ENCODE results near the gene CENPM. TPM values are rescaled to one million over a fixed set of nuclear protein-coding genes. Genes with fewer than 3 reads are reported as not detected.

The CENPM gene, protein sequence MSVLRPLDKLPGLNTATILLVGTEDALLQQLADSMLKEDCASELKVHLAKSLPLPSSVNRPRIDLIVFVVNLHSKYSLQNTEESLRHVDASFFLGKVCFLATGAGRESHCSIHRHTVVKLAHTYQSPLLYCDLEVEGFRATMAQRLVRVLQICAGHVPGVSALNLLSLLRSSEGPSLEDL
- 11.9 TPM for total RNA-seq

DNA sequence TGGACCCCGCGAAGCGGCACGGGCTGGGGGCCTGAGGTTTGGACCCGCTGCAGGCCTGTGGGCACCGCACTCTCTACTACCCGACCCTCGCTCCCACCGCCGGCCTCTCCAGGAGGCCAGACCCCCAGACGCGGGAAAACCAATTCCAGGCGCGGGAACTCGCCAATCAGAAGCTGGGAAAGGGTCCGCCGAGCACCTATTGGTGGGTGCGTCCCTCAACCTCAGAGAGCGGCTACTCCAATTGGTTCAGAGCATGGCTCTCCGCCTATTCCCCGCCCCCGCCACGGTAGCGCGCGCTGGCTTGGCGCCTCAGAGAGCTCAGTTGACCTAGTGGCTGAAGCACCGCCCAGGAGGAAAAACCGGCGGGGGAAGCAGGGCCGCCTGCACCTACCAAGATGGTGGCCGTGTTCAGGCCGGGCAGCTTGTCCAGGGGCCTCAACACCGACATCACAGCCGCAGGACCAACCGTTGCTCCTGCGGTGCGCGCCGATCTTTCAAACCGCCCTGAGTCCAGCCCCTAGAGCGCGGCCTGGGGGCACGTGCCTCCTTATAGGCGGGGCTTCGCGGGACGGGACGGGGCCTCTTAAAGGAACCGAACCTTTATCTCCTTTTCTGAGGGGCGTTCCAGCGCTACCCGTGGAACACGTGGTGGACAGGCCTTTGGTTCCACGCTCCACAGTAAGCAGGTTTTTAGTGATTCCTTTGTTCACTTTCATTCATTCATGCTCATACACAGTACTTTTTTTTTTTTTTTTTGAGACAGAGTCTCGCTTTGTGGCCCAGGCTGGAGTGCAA is at the start of gene CENPM:
CENPM (minus strand) TSS at position 524 of the 795 bp plus-strand sequence; CDS start at position 448, 76 bp downstream.
- Histone ChIP-seq H3K4me1 (ENCODE audit: insufficient read depth, low read length) (peaks cover 22% of the 10 kb centered on the region), H3K9me3 (ENCODE audit: low read depth, low read length) (no peaks in the 10 kb centered on the region), H3K4me3 (ENCODE audit: low read length) (peak within 1 kb of the TSS; percentile 63), H3K27me3 (ENCODE audit: insufficient read depth, low read length) (no peaks in the 10 kb centered on the region)

DNA sequence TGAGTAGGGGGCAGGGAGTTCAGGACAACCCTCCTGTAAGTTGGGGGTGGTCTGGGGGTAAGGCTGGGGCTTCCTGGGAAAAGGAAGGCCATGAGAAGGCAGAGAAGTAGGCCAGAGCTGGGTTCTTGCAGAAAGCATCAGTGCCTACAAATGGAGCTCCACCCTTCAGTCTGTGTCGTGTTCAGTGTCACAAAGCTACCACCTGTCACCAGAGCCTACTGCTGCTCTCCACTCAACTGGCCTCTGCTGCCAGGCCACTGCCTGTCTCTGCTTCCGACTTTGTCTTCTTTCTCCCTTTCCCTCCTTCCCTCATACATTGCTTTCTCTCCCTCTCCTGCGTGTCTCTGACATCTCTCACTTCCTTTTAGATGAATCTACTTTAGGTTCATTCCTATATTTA is 48.3 kb upstream of the CENPM start:
- no peaks in the 10 kb centered on the region for H3K9me3 ChIP-seq (ENCODE audit: low read depth, low read length)
- H3K27me3 ChIP-seq (ENCODE audit: insufficient read depth, low read length), result no peaks in the 10 kb centered on the region
- no peak overlapping the region for H3K4me3 ChIP-seq (ENCODE audit: low read length)
- H3K4me1 ChIP-seq (ENCODE audit: insufficient read depth, low read length), result peaks cover 19% of the 10 kb centered on the region

DNA sequence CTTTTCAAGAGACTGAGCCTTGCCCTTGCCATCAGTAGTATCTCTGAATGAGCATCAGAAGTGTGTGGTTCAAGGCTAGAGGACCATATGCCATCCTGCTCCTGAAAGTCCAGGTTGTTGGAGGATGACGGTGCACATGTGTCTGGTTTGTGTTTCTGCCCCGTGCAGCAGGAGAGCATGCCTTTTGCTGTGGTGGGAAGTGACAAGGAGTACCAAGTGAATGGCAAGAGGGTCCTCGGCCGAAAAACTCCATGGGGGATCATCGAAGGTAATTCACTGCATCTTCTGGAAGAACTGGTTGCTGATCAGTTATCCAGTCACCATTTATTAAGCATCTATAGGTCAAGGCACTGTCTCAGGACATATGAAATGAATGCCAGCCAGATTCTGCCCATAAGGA is 45.5 kb upstream of the CENPM start:
- Histone ChIP-seq H3K27me3 (ENCODE audit: insufficient read depth, low read length) (no peaks in the 10 kb centered on the region), H3K4me1 (ENCODE audit: insufficient read depth, low read length) (no peaks in the 10 kb centered on the region), H3K4me3 (ENCODE audit: low read length) (no peak overlapping the region), H3K9me3 (ENCODE audit: low read depth, low read length) (no peaks in the 10 kb centered on the region)

DNA sequence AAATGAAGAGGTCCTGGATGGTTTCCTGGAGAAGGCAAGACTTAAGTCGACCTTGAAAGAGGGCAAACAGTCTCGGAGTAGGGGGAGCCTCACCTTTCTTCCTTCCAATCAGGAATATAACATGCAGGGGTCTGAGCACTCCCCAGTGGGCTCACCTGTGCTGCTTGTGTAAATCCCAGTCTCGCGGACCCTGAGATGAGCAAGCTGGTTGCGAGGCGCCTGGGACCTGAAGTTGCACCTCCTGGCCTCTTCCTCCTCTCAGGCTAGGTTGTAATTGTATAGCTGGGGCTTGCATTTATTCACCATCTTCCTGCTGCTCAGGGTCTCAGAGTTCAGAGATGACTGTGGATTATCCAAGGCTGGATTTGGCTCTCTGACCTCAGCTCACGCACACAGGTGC is 44.2 kb upstream of the CENPM start:
- Histone ChIP-seq H3K4me3 (ENCODE audit: low read length) (no peak overlapping the region), H3K27me3 (ENCODE audit: insufficient read depth, low read length) (no peaks in the 10 kb centered on the region), H3K4me1 (ENCODE audit: insufficient read depth, low read length) (no peaks in the 10 kb centered on the region), H3K9me3 (ENCODE audit: low read depth, low read length) (no peaks in the 10 kb centered on the region)

DNA sequence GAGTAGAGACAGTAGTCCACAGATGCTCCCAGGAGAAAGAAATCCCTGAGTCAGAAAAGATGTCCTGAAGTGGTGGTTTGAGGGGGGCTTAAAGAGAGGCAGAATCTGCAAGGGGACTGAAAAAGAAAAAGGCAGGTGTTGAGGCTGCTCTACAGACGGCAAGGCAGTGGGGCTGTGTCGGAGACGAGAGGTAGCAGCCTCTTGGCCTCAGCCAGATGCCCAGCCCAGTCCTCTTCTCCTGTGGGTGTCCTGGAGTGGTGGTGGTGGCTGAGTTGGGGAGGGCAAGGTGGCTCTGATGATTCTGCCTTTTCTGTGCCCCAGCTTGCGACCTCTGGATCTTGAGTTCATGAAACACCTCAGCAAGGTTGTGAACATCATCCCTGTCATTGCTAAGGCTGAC is 42.3 kb upstream of the CENPM start:
- Histone ChIP-seq H3K27me3 (ENCODE audit: insufficient read depth, low read length) (no peaks in the 10 kb centered on the region), H3K4me1 (ENCODE audit: insufficient read depth, low read length) (no peaks in the 10 kb centered on the region), H3K4me3 (ENCODE audit: low read length) (no peak overlapping the region), H3K9me3 (ENCODE audit: low read depth, low read length) (no peaks in the 10 kb centered on the region)

DNA sequence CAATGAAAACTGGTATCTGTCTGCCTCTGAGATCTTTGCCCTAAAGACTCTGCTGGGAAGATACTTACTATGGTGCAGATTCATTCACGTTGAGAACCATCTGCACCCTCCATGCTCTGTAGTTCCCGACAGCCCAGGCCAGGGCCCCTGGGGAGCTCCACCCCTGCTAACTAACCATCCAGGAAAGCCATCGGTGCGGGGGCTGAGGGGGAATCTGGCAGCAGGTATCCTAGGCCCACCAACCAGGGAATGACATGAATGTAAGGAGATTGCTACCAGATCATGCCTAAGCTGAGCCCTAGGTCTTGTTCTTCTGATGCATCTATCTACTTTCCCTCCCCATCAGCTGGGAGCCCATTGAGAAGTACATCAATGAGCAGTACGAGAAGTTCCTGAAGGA is 40.3 kb upstream of the CENPM start:
- Histone ChIP-seq H3K4me3 (ENCODE audit: low read length) (no peak overlapping the region), H3K27me3 (ENCODE audit: insufficient read depth, low read length) (no peaks in the 10 kb centered on the region), H3K9me3 (ENCODE audit: low read depth, low read length) (no peaks in the 10 kb centered on the region), H3K4me1 (ENCODE audit: insufficient read depth, low read length) (peaks cover 5% of the 10 kb centered on the region)

DNA sequence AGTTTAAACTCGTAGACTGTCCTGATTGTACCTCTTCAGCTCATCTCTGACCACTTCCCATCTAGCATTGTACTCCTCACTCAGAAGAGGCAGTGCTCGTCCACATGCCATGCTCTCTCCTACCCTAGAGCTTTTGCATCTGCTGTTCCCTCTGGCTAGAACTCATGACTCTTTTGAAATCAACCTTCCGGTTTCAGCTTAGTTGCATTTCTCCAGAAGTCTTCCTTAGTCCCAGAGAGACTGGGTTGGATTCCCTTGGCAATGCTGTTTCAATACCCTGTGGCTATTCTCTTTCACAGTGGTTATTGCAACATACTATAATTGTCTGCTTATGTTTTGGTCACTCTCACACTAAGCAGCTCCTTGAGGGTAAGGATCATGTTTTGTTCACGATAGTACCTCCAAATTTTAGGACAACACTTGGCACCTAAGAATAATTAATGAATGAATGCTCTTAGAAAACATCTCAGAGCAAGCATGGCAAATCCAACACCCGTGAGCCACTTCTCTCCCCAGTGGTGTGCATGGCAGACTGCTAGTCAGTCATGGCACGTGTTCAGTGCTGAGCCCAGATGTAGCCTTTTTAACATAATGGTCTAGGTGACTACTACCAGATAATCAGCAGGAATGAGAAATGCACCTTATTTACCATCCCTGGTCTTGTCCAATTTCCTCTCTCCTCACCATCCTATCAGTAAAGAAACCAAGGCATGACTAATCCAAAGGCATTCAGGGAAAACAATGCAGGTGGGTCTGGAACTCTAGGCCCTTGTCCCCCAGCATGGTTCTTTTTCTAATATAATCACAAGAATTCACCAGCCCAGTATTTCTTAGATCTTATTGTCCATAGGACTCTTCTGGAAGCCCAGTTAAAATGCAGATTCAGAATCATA is 36.8 kb upstream of the CENPM start:
- Histone ChIP-seq H3K27me3 (ENCODE audit: insufficient read depth, low read length) (no peaks in the 10 kb centered on the region), H3K4me3 (ENCODE audit: low read length) (no peak overlapping the region), H3K9me3 (ENCODE audit: low read depth, low read length) (no peaks in the 10 kb centered on the region), H3K4me1 (ENCODE audit: insufficient read depth, low read length) (peaks cover 5% of the 10 kb centered on the region)

DNA sequence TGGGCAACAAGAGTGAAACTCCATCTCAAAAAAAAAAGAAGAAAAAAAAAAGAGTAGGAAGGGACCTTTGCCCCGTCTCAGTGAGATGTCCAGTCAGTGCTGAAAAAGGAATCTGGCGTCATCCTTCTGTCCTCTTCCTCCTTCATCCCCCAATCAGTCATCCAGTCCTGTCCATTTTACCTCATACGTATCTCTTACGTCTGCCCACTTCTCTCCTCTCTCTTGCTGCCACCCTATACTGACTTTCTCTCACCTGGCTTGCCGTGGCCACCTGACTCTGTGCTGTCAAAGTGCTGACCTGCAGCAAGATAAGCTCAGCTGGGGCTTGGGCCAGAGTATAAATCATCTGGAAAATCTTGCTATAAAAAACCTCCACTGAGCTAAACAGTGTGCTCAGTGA is 35.9 kb upstream of the CENPM start:
- Histone ChIP-seq H3K27me3 (ENCODE audit: insufficient read depth, low read length) (peaks cover 7% of the 10 kb centered on the region), H3K4me3 (ENCODE audit: low read length) (no peak overlapping the region), H3K9me3 (ENCODE audit: low read depth, low read length) (no peaks in the 10 kb centered on the region), H3K4me1 (ENCODE audit: insufficient read depth, low read length) (peaks cover 5% of the 10 kb centered on the region)

DNA sequence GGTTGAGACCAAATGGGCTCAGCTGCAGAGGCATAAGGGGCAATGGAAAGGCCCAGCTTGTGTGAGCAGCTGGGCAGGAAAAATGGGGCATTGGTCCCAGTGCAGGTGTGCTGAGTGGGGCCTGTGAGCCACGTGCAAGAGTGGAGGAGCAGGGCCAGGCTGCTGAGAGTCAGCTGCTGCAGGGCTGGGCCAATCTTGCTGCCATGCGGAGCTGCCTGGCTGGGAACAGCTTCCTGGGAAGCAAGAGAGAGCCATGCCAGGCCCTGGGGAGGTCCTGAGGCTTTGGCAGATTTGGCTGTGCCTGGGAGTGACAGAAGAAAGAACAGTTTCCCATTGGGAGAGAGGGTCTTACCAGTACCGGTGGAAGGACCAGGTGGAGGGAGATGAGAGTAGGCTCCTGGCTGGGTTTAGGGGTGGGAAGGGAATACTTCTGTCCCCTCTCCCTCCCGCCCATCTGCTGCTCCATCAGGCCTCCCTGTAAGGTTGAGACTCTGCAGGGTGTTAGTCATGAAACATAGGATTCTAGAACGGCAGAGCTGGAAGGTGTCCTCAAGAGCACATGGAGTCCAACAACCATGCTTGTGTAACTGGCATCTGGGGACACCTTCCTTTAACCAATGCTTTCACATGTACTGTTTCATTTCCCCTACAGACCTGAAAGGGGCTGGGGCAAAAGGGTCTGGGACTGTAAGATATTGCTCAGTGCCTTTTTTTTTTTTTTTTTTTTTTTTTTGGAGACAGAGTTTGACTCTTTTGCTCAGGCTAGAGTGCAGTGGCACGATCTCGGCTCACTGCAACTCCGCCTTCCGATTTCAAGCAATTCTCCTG is 32.7 kb upstream of the CENPM start:
- Histone ChIP-seq H3K9me3 (ENCODE audit: low read depth, low read length) (no peaks in the 10 kb centered on the region), H3K4me3 (ENCODE audit: low read length) (no peak overlapping the region), H3K4me1 (ENCODE audit: insufficient read depth, low read length) (peaks cover 16% of the 10 kb centered on the region), H3K27me3 (ENCODE audit: insufficient read depth, low read length) (peaks cover 29% of the 10 kb centered on the region)

DNA sequence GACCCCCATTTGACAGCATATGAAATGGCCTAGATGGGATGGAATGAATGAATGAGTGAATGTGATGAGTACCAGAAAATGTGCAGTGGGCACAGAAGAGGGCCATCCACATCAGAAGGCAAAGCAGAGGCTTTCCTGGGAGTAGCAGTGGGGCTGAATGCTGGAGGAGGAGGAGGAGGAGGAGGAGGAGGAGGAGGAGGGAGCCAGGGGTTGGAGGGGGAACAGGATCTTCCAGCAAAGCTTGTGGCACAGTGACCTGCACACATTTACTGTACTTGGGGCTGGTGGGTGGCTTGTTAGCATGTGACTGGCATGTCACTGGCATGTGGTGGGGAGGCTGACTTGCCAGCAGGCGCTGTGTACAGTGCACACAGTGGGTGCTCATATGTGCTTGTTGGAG is 31.8 kb upstream of the CENPM start:
- Histone ChIP-seq H3K4me1 (ENCODE audit: insufficient read depth, low read length) (peaks cover 16% of the 10 kb centered on the region), H3K27me3 (ENCODE audit: insufficient read depth, low read length) (peaks cover 29% of the 10 kb centered on the region), H3K9me3 (ENCODE audit: low read depth, low read length) (no peaks in the 10 kb centered on the region), H3K4me3 (ENCODE audit: low read length) (no peak overlapping the region)

DNA sequence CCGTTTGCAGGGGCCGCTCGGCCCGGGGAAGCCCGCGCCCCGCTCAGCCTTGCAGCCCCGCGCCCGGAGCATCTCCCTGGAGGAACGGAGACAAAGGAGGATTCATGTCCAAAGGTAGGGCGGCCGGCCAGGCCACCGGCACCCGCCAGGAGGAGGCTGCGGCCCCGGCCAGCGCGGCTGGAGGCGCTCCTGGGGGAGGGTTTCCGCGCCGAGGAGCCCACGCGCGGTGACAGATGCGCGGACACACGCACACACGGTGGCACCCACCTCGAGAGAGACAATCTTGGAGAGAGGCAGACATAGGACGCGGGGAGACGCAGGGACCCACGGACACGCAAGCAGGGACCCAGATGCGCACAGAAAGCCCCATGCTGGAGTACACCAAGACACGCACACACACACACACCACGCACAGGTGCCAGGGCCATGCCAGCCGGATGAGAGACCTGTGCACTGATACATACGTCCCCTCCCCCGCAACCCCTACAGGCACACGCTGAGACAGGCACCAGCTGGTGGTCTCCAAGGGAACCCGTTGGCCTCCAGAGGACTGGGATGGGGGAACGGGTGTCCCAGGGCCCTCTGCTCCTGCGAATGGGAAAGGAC is 30.1 kb upstream of the CENPM start:
- Histone ChIP-seq H3K4me1 (ENCODE audit: insufficient read depth, low read length) (peaks cover 11% of the 10 kb centered on the region), H3K4me3 (ENCODE audit: low read length) (peak overlapping the region; percentile 3), H3K9me3 (ENCODE audit: low read depth, low read length) (no peaks in the 10 kb centered on the region), H3K27me3 (ENCODE audit: insufficient read depth, low read length) (peaks cover 29% of the 10 kb centered on the region)

DNA sequence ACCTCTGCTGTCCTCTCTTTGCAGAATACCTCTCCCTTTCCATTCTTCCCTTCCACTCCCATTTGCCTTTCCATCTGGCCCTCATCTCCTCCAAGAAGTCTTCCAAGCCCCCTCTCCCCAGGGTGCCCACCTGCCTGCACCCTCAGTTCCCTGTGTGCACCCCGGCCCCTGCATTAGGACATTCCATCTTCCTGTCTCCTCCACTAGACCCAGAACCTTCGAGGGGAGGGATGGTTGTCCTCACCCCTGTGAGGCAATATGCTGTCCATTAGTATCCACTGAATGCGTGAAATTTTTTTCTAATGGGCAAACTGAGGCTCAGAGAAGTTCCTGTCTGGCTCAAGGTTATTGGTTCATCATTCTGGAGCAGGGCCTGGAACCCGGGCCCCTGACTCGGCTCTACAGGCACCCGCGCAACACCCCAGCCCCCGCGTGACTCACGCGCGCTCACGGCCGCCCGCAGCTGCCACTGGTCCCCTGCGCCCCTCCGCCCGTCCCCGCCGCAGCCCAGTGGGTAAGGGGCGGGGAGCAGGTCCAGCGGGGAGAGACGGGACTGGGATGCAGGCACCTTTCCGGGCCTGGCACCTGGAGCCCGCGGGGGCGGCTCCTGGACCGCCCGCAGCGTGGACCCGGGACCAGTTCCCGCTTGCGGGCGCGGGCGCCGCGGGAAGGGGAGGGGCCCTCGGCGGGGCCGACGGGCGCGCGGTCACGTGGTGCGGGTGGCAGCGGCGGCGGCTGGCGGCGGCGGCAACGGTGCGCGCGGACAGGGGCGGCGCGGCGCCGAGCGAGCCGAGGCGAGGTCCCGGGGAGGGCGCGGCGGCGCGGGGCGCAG is 29.3 kb upstream of the CENPM start:
- H3K27me3 ChIP-seq (ENCODE audit: insufficient read depth, low read length), result peaks cover 29% of the 10 kb centered on the region
- peaks cover 11% of the 10 kb centered on the region for H3K4me1 ChIP-seq (ENCODE audit: insufficient read depth, low read length)
- H3K4me3 ChIP-seq (ENCODE audit: low read length), result no peak overlapping the region
- H3K9me3 ChIP-seq (ENCODE audit: low read depth, low read length), result no peaks in the 10 kb centered on the region

DNA sequence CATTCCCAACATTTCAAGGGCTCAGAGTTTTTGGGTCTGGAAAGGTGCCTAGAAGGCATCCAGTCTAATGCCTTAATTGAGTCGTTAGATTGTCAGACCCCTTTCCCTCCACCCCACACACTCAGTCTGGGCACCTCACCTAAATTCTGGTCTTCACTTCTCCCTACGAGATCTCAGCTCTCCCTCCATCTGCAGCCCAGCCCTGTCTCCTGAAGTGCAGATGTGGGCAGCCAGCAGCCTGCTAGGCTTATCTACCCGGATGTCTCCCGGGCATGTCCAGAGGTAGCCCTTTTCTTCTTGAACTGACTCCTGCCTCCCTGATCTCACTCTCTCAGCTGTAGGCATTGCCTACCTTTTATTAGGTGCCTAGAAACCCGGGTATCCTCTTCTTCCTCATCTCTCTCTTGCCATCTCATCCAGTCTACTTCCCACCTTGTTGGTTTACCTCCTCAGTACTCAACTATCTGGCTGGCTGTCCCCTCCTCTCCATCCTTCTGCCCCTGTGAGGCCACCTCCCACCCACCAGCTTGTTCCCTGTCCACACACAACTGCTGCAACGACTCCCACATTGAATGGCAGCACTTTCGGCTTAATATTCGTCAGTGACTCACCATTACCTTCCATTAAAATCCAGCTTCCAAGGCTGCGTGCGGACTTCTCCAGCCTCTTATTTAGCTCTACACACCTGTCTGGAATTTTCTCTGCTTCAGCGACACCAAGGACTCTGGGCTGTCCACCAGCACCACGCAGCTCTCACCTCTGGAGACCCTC is 28.5 kb upstream of the CENPM start:
- Histone ChIP-seq H3K27me3 (ENCODE audit: insufficient read depth, low read length) (peaks cover 29% of the 10 kb centered on the region), H3K4me3 (ENCODE audit: low read length) (no peak overlapping the region), H3K9me3 (ENCODE audit: low read depth, low read length) (no peaks in the 10 kb centered on the region), H3K4me1 (ENCODE audit: insufficient read depth, low read length) (peaks cover 11% of the 10 kb centered on the region)

All from mononuclear cell (primary cell).